ENCODE measurements around the gene FAM98A.

Gene FAM98A

DNA sequence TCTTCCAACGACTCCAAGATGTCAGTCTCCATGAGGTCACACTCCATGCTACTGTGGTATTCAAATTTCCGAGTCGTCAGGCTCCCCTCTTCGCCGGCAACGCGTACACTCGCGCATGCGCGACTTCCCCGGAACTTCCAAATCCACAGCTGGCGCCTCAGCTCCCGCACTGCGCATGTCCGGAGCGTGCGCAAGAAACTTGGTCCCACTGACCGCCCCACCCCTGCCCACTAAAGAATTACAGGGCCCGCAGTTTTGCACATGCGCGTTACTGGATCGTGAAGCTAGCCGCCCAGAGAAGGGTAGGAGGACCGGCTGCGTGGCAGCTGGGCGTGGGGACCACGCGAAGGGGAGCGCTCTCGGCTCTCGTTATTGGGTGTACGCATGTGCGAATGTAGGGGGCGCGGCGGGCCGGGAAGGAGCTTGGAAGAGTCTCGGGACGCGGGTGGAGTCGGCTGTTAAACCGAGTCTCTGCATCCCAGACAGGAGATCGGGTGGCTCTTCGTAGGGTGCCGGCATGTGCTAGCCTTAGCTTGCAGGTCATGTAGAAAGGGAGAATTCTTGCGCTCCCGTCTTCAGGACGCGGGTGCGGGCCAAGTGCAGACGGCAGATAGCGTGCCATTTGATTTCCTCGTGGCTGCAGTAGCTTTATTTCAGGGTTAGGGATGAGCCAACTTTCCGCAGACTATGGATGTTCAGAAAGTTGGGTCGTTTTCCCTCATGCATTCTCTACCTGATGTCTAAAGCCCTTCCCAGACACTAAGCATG lies at the start of gene FAM98A:
Gene FAM98A (minus strand): TSS at position 125 of the 768 bp plus-strand sequence. CDS start 78 bp downstream, at position 47.
- DNase-seq (ENCODE audit: low read depth), result peak; percentile 98

DNA sequence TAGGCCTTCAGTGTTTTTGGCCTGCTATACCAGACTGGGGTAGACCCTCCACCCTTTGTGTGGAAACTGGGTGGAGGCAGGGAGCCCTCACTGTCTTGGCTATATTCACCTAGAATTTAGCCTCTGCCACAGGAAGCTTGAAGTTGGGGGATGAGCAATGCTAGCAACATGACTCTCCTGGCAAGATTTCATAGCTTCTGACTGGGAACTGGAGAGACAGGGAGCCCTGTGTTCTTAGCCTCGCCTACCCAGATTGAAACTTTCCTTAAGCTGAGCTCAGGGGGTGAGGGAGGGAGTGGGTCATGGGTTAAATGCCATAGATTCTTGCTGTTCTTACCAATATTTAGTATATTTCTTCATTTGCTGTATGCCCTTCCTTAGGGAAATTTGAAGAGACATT lies 46.8 kb upstream of the FAM98A start:
- DNase-seq (ENCODE audit: low read depth), result no peak

DNA sequence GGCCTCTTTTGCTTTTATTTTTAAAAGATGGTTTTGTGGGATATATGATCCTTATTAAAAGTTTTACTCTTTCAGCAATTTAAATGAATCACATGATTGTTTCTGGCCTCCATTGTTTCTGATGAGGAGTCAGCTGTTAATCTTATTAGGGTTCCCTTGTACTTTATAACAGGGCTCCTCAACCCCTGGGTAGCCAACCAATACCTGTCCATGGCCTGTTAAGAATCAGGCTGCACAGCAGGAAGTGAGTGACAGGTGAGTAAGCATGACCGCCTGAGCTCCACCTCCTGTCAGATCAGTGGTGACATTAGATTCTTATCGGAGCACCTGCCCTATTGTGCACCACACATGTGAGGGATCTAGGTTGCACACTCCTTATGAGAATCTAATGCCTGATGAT lies 45.1 kb upstream of the FAM98A start:
- no peak for DNase-seq (ENCODE audit: low read depth)

DNA sequence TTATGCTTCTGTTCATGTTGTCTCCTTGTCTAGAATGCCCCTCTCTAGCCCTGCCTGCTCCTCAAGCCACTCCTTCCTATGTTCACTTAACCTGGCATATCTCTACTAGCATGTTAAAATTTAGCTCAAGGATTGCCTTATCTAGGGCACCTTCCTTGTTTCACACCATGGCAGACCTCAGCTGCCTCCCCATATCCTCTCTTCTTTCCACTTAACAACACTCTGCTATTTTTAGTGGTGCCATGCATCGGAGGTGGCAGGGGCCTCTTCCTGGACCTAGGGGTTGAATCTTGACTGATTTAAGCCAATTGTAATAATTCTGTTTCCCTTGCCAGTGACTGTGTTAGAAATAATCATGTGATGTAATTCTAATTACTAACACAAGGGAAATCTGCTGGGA lies 36.9 kb upstream of the FAM98A start:
- no peak for DNase-seq (ENCODE audit: low read depth)

DNA sequence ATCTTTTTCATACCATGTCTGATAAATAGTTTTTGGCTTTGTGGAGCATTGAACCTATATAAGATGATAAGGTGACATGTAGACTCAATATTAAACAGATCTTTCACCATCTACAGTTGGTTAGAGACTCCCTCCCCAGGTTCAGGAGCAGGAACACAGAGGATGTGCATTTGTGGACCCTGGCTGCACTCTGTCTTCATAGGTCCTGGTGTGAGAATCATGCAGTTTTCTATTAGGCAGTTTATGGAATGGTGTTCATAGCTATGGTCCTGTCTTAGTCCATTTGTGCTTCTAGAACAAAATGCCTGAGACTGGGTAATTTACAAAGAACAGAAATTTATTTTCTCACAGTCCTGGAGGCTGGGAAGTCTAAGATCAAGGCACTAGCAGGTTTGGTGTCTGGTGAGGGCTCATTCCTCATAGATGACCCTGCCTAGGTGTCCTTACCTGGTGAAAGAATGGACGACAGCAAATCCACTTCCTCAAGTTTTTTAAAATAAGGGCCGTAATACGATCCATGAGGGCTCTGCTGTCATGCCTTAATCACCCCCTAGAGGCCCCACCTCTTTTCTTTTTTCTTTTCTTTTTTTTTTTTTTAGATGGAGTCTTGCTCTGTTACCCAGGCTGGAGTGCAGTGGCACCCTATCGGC lies 35.3 kb upstream of the FAM98A start:
- DNase-seq (ENCODE audit: low read depth), result no peak

DNA sequence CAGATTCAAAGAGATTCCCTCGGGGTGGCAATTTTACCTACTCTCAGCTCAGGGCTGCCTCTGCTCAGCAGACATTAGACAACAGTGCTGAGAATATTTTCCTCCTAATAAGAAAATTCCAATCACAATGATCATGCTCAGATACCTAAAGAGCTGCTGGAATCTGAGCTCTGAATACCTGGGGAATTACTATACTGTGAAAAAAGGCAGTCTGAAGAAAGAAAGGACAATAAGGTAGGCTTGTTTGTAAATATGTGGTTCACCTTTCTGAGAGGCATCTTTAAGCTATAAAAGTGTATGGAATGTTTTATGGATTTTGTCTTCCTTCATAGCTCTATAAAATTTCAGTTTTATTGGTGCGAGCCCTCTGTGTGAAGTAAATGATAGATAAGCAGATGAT lies 34.2 kb upstream of the FAM98A start:
- no peak for DNase-seq (ENCODE audit: low read depth)

DNA sequence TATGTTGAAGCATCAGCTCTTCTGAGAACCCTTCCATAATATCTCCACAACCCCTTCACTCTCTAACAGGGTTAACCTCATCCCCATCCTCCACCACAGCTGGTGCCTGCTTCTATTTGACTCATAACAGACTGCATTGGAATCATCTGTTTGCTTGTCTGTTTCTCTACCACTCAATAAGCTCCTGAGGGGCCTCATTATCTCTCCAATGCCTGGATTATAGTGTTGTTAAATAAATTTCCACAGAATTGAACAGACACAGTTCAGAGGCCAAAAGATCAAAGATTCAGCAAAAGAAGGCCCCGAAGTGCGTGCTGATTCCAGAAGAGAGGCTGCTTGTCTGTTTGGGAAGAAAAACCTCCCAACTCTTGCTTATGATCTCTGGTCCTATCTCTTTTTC lies 33.7 kb upstream of the FAM98A start:
- no peak for DNase-seq (ENCODE audit: low read depth)

DNA sequence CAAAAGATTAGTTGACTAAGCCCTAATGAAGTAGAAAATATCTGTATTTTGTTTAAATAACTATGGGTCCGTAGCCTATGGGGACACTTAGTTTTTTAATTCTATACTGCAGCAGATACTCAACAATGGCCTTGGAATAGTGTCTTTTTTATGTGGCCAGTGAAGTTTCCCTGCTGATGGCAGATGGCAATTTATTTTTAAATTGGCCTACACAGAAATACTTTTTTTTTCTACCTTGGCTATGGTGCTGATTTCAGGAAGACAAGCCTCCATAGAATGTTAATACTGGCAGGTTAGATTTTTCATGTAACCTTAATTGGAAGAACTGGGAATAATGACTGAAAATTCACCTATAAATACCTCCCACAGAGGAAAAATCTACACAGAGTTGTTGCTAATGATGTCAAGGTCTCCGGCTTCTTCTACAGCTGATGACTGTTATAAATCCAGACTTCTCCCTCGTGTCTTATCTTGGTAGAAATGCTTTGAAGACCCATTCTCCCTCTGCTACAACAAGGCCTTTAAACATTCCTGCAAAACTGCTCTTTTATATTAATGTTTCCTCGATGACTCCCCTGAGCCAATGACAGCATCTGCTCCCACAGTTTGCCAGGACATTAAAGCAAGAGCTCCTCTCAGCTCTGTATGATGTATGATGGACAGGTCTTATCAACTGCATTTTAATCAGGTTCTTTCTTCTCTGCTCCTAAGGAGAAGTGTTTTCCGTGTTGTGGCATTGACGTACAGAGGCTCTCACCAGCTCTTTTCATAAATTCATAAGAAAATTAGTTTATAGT lies 29.1 kb upstream of the FAM98A start:
- no peak for DNase-seq (ENCODE audit: low read depth)

DNA sequence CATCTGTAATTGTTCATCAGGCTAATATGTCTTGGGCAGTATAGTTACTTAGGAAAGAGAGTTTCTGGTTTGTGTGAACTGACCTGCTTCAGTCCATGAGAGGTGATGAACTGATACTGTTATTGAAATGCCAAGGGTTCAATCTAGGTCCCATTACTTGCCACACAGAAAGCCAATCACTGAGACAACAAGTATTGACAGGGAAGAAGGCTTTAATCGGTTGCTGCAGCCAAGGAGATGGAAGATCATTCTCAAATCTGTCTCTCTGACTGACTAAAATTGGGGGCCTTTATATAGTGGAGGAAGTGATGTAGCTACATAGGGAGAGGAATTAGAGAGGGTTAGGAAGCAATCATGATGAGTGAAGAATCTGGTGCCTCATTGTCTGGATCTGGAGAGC lies 19.9 kb upstream of the FAM98A start:
- DNase-seq (ENCODE audit: low read depth), result no peak

DNA sequence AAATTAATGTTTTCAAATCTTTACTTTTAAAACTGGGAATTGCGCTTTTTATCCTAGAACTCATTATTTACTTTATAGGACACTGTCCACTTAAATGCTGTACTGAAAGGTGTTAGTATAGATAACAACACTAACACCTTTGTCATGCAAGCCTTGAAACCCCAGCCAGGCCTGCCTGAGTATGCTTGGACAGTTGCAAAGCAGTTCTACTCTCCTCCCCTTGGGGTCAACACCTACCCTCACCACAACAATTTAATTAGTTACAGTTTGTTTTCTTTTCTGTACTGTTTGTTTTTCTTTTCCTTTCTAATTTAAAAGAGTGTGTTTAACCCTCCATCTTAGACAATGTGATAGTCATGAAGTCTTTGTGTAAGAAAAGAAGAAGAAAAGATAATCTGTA lies 18.9 kb upstream of the FAM98A start:
- no peak for DNase-seq (ENCODE audit: low read depth)

DNA sequence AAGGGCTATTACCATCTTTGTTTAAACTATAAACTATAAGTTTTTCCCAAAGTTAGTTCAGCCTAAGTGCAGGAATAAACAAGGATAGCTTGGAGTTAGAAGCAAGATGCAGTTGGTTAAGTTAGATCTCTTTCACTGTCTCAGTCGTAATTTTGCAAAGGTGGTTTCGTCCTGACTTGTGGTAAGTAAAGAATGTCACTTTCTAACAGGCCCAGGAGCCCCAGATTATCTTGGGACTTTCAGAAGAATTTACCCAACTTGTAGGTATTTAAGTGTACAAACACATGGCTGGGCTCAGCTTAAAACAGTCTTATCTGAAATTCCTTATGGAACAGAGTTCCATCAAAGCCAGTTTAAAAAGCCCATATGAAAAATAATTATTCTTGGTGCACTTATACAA lies 18.3 kb upstream of the FAM98A start:
- DNase-seq (ENCODE audit: low read depth), result no peak

DNA sequence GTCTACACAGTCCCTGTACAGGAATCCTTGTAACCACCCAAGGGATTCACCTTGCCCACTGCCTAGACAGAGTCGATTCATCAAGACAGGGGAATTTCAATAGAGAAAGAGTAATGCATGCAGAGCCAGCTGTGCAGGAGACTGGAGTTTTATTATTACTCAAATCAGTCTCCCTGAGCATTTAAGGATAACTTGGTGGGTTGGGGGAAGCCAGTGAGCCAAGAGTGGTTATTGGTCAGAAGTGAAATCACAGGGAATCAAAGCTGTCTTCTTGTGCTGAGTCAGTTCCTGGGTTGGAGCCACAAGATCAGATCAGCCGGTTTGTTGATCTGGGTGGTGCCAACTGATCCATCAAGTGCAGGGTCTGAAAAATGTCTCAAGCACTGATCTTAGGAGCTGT lies 17.8 kb upstream of the FAM98A start:
- no peak for DNase-seq (ENCODE audit: low read depth)

DNA sequence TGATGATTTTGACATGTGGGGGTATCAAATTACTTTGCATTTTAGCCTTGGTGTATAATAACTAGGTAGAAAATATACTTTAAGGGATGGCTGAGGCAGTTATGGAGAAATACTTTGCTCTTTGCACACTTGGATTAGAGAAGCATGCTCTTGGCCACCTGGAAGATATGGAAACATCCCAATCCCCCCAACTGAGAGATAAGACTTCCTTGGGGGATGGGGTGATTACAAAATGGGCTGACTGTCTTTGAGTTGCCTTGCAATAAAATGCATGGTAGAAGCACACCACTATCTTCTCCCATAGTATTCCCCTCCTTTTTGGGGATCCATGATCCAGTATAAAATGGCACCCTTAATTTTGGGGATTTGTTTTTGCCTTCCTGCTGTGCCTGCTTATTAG lies 15.1 kb upstream of the FAM98A start:
- no peak for DNase-seq (ENCODE audit: low read depth)

DNA sequence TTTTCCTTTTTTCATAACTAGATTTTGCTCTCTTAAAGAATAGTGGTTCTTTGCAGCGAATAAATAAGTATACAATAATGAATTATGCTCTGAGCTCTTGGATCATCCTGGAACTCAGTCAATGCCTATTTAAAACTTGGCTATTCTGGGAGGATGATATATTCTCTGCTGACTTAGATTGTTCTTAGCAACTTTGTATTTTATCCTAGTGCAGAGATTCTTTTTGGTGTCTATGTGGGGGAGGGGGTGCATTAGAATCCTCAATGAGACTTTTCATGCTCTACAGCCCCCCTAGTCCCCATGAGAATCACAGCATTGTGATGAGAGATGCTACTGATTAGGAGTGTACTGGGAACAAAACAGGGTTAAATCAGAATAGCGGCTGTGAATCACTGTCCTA lies 8.8 kb upstream of the FAM98A start:
- DNase-seq (ENCODE audit: low read depth), result no peak

DNA sequence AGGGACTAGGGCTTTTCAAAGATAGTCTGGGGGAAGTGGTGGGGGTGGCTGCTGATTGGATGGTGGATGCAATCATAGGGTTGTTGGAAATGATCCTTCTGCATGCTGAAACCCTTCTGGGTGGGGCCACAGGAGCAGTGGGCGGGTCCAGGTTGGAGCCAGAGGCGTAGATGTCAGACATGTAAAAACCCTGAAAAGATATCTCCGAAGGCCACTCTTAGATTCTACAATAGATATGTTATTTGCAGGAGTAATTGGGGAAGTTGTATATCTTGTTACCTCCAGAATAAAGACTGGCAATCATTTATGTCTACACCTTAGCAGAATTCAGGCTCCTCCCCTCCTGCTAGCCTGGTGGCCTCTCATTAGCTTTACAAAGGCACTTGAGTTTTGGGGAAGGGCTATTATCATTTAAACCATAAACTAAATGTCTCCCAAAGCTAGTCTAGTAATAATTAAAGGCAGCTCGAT lies 8.2 kb upstream of the FAM98A start:
- DNase-seq (ENCODE audit: low read depth), result no peak

DNA sequence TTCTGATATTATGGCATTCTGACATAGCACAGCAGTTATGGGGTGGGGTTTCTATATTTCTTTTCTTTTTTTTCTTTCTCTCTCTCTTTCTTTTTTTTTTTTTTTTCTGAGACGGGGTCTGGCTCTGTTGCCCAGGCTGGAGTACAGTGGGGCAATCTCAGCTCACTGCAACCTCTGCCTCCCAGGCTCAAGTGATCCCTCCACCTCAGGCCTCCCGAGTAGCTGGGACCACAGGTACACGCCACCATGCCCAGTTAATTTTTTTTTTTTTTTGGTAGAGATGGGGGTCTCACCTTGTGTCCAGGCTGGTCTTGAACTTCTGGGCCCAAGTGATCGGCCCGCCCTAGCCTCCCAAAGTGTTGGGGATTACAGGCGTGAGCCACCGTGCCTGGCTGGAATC lies 7.5 kb upstream of the FAM98A start:
- no peak for DNase-seq (ENCODE audit: low read depth)

DNA sequence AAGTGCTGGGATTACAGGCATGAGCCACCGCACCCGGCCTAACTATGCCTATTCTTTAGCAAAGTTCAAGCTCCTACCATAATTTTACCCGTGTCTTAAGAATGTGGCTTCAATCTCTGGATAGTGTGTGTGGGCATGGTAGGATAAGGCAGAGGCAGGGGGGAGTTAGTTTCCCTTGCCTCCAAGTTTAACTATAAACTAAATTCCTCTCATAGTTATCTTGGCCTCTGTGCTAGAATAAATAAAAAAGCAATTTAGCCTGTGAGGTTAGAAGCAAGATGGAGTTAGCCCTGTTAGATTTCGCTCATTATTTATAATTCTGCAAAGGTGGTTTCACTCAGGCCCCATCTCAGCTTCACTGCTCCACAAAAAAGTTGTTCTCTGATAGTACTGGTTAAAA lies 7.0 kb upstream of the FAM98A start:
- DNase-seq (ENCODE audit: low read depth), result no peak

DNA sequence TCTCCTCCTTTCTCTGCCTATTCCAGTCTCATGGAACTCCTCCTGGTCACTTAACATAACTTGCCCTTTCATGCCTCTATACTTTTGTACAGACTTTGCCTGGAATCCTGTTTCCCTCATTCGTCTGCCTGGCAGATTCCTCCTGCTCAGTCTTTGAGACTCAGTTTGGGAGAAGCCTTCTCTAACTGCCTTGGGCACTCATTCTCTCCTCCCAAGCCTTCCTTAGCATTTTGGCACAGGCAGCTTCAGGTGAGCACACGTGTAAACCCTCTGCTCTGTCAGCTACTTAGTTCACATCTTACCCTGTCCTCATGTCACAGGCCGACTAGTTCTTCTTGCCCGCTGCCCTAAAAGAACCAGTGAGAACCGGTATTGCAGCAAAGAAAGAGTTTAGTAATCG lies 6.0 kb upstream of the FAM98A start:
- no peak for DNase-seq (ENCODE audit: low read depth)

DNA sequence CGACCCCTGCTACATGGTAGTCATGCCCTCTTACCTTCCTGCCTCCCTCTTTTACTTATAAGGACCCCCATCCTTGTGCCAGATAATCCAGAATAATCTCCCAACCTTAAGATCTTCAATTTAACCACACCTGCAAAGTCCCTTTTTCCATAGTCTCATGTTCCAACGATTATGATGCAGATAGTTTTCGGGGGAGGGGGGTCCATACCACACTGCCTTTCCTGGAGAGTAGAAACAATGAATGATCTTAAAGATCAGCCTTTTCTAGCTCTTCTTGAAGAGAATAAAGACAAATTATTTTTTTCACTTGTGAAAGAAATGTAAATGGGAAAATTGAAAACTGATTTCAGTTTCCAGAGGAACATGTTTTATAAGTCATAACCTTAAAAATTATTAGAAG lies 4.3 kb upstream of the FAM98A start:
- no peak for DNase-seq (ENCODE audit: low read depth)

DNA sequence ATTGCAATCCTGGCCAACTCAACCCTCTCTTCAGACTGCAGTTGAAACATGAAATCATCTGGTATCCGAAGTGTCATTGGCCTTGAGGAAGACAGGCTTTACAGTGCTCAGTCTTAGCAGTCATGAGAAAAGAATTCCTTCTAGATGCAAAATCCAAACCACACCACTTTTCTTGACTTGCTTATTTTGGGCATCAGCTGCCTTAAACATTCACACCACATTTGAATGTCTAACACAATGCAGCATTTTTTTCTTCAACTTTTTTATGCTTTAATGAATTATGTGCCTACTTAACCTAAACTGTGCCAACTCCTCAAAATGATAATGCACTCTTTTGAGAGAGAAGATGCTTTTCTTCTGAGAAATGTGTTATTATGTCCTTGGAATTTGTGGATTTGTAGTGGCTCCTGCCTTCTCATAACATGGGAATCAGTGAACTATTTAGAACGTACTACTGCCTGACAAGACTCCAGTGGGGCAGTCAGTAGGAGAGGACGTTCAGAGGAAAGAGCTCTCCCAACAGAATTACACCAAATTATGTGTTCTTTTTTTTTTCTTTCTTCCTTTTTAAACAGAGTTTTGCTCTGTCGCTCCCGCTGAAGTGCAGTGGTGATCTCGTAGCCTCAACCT lies 3.2 kb upstream of the FAM98A start:
- DNase-seq (ENCODE audit: low read depth), result no peak

DNA sequence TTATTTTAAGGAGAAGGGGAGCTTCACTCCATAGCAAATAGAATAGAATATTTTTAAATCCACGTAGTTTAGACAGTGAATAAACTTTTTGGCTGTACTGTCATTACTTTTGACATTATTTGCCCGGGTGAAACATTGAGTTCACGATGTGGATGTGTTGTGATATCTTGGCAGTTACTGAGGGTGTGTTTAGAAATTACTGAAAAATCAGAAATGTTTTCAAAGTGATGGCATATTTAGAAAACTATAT lies 769 bp upstream of the FAM98A start:
- DNase-seq (ENCODE audit: low read depth), result no peak

DNA sequence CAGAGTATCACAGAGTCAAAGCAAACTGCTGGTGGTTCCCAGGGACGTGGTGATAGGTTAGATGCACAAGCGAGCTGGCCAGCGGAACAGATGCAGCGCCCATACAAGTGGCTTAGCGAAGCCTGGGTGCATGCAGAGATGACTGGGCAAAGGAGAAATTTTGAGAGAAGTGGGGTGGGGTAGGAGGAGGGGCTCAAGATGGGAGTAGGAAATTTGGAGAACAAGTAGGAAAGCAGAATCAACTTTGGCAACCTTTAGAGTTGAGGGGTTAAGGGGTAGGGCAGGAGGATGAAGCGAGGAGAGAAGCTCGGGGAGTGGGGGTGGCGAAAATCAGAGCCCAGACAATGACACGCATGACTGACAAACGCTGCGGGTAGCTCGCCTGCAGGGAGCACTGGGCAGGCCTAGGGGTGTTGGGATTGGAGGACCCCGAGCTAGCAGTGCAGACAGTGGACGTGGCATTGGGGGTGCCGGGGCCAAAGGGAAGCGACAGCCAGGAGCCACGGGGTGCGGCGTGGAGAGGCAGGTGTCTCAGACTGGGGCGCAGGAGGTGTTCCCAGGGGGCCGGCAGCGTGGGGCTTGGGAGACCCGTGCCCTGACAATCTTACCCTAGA lies 431 bp downstream of the FAM98A start:
- peak; percentile 10 for DNase-seq (ENCODE audit: low read depth)
